BLaER1 treated with 17β-estradiol and CSF1 and Interleukin-3, amounts not matched to agents 10 nM and 100 nM (cell line): ENCODE results near the gene KCNE1.

Source experiments
- H3K27ac ChIP-seq, 11 experiments: shearing (Covaris generic); formaldehyde crosslinking; 2 replicates each; pipeline ENCODE4 v1.8.1; 2022
- H3K27me3 ChIP-seq, 11 experiments: shearing (Covaris generic); formaldehyde crosslinking; 2 replicates each; pipeline ENCODE4 v1.8.1; 2022
- H3K36me3 ChIP-seq, 11 experiments: shearing (Covaris generic); formaldehyde crosslinking; 2 replicates each; pipeline ENCODE4 v1.8.1; 2022
- H3K4me1 ChIP-seq, 10 experiments: shearing (Covaris generic); formaldehyde crosslinking; 2 replicates each; pipeline ENCODE4 v1.8.1; 2022
- H3K4me2 ChIP-seq, 11 experiments: shearing (Covaris generic); formaldehyde crosslinking; 2 replicates each; pipeline ENCODE4 v1.8.1; 2022
- H3K4me3 ChIP-seq, 10 experiments: shearing (Covaris generic); formaldehyde crosslinking; 2 replicates each; pipeline ENCODE4 v1.8.1; 2022
- H3K9ac ChIP-seq, 11 experiments: shearing (Covaris generic); formaldehyde crosslinking; 2 replicates each; pipeline ENCODE4 v1.8.1; 2022
- H3K9me3 ChIP-seq, 11 experiments: shearing (Covaris generic); formaldehyde crosslinking; replicated peaks in 1 of 11; 2 replicates each; pipeline ENCODE4 v1.8.1; 2022
- H4K20me1 ChIP-seq, 11 experiments: shearing (Covaris generic); formaldehyde crosslinking; 2 replicates each; pipeline ENCODE4 v1.8.1; 2022
- Cebpa-rat ChIP-seq, 11 experiments: shearing (Covaris generic); IDR thresholded peaks; 2 replicates each; pipeline ENCODE4 v1.8.1; 2022

The KCNE1 gene

GRCh38 chr21:34530261-34530660, 18.3 kb upstream of the KCNE1 start:
- Histone ChIP-seq H3K4me1 (peaks cover 19 to 32% (median 25%) of the 10 kb centered on the region in 10 experiments), H4K20me1 (no peaks in the 10 kb centered on the region; a peak in 1 of 22 replicates), H3K36me3 (no peaks in the 10 kb centered on the region), H3K4me2 (no peak overlapping the region), H3K27ac (no peak overlapping the region), H3K4me3 (no peak overlapping the region), H3K9ac (no peak overlapping the region), H3K27me3 (no peaks in the 10 kb centered on the region), H3K9me3 (peaks cover 0 to 8% (median 0%) of the 10 kb centered on the region in 11 experiments; a peak in 3 of 22 replicates)
- TF ChIP-seq Cebpa-rat (IDR thresholded peaks at IDR 0.05) = no peak

- Histone ChIP-seq H3K36me3 (peaks cover 0 to 3% (median 0%) of the 10 kb centered on the region in 11 experiments; a peak in 1 of 22 replicates), H3K9me3 (peaks cover 0 to 8% (median 0%) of the 10 kb centered on the region in 11 experiments; a peak in 2 of 22 replicates), H3K4me3 (no peak overlapping the region), H3K9ac (no peak overlapping the region), H3K27me3 (no peaks in the 10 kb centered on the region), H4K20me1 (no peaks in the 10 kb centered on the region; a peak in 1 of 22 replicates), H3K4me1 (peaks cover 10 to 19% (median 13%) of the 10 kb centered on the region in 10 experiments), H3K27ac (no peak overlapping the region), H3K4me2 (no peak overlapping the region)
- TF ChIP-seq Cebpa-rat (IDR thresholded peaks at IDR 0.05) = no peak
These were observed 16.1 kb upstream of the KCNE1 start for GRCh38 chr21:34528131-34528561.

DNA sequence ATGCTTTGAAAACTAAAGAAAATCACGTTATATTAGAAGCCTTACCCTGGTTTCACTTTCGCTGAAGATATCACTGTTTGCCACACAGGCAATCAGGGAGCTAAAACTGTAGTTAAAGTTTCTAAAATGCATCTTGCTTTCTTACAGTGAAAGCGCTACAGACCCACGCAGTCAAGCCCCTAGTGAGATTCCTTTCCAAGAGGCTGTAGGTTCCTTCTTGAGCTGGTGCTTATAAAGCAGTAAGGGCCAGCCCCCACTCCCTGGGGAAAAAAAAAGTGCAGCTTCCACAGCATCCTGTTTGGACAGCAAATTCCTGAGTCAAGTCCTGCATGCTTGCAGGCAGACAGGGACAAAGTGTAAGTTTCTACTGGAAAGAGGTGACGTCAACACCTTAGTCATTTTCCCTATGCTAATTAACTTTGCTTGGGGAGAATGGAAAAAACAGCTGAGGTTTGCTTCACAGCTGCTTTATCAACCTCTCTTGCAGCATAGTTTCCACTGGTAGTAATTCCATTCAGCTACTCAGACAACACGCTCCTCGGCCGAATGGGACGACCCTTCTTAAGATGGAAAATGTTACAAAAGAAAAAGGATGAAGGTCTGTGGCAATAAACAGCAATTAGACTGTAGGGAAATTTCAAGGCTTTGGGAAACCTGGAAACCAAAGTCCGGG, 14.7 kb upstream of the KCNE1 start:
- Histone ChIP-seq H3K4me2 (peak overlapping the region; percentile 33 to 83 (median 62)), H3K4me1 (peaks cover 10 to 19% (median 13%) of the 10 kb centered on the region in 10 experiments), H3K9me3 (peaks cover 0 to 8% (median 0%) of the 10 kb centered on the region in 11 experiments; a peak in 2 of 22 replicates), H3K36me3 (peaks cover 0 to 7% (median 3%) of the 10 kb centered on the region in 11 experiments; a peak in 3 of 22 replicates), H3K4me3 (peak overlapping the region in 1 of 10 experiments; percentile 3; a peak in 2 of 20 replicates), H4K20me1 (no peaks in the 10 kb centered on the region; a peak in 1 of 22 replicates), H3K27me3 (no peaks in the 10 kb centered on the region), H3K9ac (peak overlapping the region in 5 of 11 experiments; percentile 32 to 65 (median 48); a peak in 9 of 22 replicates), H3K27ac (peak overlapping the region in 4 of 11 experiments; percentile 4 to 22 (median 12); a peak in 1 of 22 replicates)
- no peak for TF ChIP-seq Cebpa-rat (IDR thresholded peaks at IDR 0.05)

DNA sequence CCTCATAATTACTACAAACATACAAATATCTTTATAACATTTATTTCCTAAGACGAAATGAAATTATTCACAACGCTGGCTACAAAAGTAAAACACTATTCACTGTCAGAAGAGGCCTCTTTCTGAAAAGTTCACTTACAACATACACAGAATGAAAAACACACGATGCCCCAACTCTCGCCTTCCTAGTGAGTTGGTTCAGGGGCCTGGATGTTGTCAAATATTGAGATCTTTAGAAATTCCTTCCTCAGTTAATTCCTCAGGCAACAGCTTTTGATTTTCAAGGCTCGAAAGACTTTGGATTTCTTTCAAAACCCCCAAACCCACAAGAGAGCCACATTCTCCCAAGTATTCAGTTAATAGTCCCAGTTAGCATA, 14.2 kb upstream of the KCNE1 start:
- H3K4me3 ChIP-seq = peak overlapping the region in 1 of 10 experiments; percentile 3; a peak in 2 of 20 replicates
- H3K4me2 ChIP-seq = peak overlapping the region; percentile 33 to 83 (median 62)
- peaks cover 10 to 23% (median 14%) of the 10 kb centered on the region in 10 experiments for H3K4me1 ChIP-seq

GRCh38 chr21:34524646-34525601, 12.9 kb upstream of the KCNE1 start:
- no peak overlapping the region for H3K27ac ChIP-seq
- peaks cover 0 to 25% (median 13%) of the 10 kb centered on the region in 11 experiments; a peak in 14 of 22 replicates for H3K36me3 ChIP-seq
- H3K9ac ChIP-seq = no peak overlapping the region
- no peaks in the 10 kb centered on the region for H3K27me3 ChIP-seq
- H3K4me2 ChIP-seq = no peak overlapping the region
- H4K20me1 ChIP-seq = no peaks in the 10 kb centered on the region; a peak in 1 of 22 replicates
- no peak overlapping the region for H3K4me3 ChIP-seq
- H3K9me3 ChIP-seq = peaks cover 0 to 8% (median 0%) of the 10 kb centered on the region in 11 experiments; a peak in 2 of 22 replicates
- peaks cover 10 to 35% (median 21%) of the 10 kb centered on the region in 10 experiments for H3K4me1 ChIP-seq
- TF ChIP-seq Cebpa-rat (IDR thresholded peaks at IDR 0.05) = no peak

More for the DNA sequence above, 14.2 kb upstream of the KCNE1 start:
- Histone ChIP-seq H3K27me3 (no peaks in the 10 kb centered on the region), H3K9me3 (peaks cover 0 to 8% (median 0%) of the 10 kb centered on the region in 11 experiments; a peak in 2 of 22 replicates), H3K9ac (peak overlapping the region in 5 of 11 experiments; percentile 32 to 65 (median 48); a peak in 9 of 22 replicates), H3K36me3 (peaks cover 0 to 12% (median 5%) of the 10 kb centered on the region in 11 experiments; a peak in 9 of 22 replicates), H4K20me1 (no peaks in the 10 kb centered on the region; a peak in 1 of 22 replicates), H3K27ac (peak overlapping the region in 4 of 11 experiments; percentile 4 to 22 (median 12); a peak in 1 of 22 replicates)
- no peak for TF ChIP-seq Cebpa-rat (IDR thresholded peaks at IDR 0.05)

DNA sequence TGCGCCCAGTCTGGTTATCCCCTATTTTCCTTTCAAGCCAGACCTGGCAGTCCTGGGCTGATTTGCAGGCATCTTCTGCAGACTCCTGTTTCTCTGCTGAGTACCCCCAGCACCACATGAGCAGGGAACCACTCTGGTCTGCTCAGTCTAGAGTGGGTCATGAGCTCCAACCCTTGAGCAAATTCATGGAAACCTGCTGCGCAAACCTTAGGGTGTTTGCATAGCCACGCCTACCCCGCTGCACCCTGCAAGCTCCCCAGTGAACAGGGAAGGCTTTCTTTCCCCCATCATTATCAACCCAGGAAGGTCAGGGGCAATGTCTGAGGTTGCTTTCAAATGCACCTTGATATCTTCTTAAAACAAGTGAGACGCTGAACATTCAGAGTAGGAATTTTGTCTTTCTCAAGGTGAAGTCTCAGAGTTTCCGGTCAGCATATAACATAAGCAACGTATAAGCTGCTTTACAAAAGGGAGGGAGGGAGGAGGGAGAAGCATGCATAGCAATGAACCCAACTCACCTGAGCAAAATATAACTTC, 11.1 kb upstream of the KCNE1 start:
- Histone ChIP-seq H3K4me3 (no peak overlapping the region), H3K4me1 (peaks cover 10 to 35% (median 21%) of the 10 kb centered on the region in 10 experiments), H3K9me3 (peaks cover 0 to 4% (median 0%) of the 10 kb centered on the region in 11 experiments; a peak in 2 of 22 replicates), H3K4me2 (no peak overlapping the region), H3K36me3 (peaks cover under 1 to 37% (median 24%) of the 10 kb centered on the region in 11 experiments; a peak in 16 of 22 replicates), H3K27ac (no peak overlapping the region), H3K27me3 (no peaks in the 10 kb centered on the region), H4K20me1 (no peaks in the 10 kb centered on the region; a peak in 1 of 22 replicates), H3K9ac (no peak overlapping the region)
- TF ChIP-seq Cebpa-rat (IDR thresholded peaks at IDR 0.05) = no peak

- Histone ChIP-seq H3K4me2 (no peak overlapping the region), H3K9ac (no peak overlapping the region), H3K27me3 (no peaks in the 10 kb centered on the region), H4K20me1 (no peaks in the 10 kb centered on the region; a peak in 1 of 22 replicates), H3K4me3 (no peak overlapping the region), H3K27ac (no peak overlapping the region), H3K36me3 (peaks cover 3 to 45% (median 31%) of the 10 kb centered on the region in 11 experiments; a peak in 19 of 22 replicates), H3K4me1 (peaks cover 10 to 31% (median 21%) of the 10 kb centered on the region in 10 experiments), H3K9me3 (no peaks in the 10 kb centered on the region)
- no peak for TF ChIP-seq Cebpa-rat (IDR thresholded peaks at IDR 0.05)
These were observed 10.3 kb upstream of the KCNE1 start for GRCh38 chr21:34522284-34522683.

GRCh38 chr21:34521561-34521960, 9.6 kb upstream of the KCNE1 start:
- Histone ChIP-seq H4K20me1 (no peaks in the 10 kb centered on the region; a peak in 1 of 22 replicates), H3K27ac (no peak overlapping the region), H3K9ac (no peak overlapping the region), H3K4me3 (no peak overlapping the region), H3K27me3 (no peaks in the 10 kb centered on the region), H3K4me1 (peaks cover 5 to 24% (median 15%) of the 10 kb centered on the region in 10 experiments), H3K9me3 (no peaks in the 10 kb centered on the region), H3K36me3 (peaks cover 3 to 45% (median 37%) of the 10 kb centered on the region in 11 experiments; a peak in 19 of 22 replicates), H3K4me2 (peak overlapping the region in 1 of 11 experiments; percentile 56; a peak in 1 of 22 replicates)
- TF ChIP-seq Cebpa-rat (IDR thresholded peaks at IDR 0.05) = no peak
